ENCODE data around the gene SULT4A1. TPM values are rescaled to one million over a fixed set of nuclear protein-coding genes. Genes with fewer than 3 reads are reported as not detected.

Gene SULT4A1
- total RNA-seq = 0.60 and 1.1 TPM in 2 replicates
- 1.7 and 2.8 TPM in 2 replicates for polyA plus RNA-seq

- peaks cover 36% of the 10 kb centered on the region for H3K27me3 ChIP-seq
- no peaks in the 10 kb centered on the region for H3K9me2 ChIP-seq (replicated peaks; ENCODE audit: insufficient read depth)
- H3K36me3 ChIP-seq (replicated peaks; ENCODE audit: insufficient read depth, low read depth) = no peaks in the 10 kb centered on the region
- no peaks in the 10 kb centered on the region for H3K9me3 ChIP-seq (ENCODE audit: low read depth)
- H3K4me2 ChIP-seq = peak within 1 kb of the TSS; percentile 86
- WGBS (ENCODE audit: low lambda C conversion rate, missing lambda C conversion rate) = 5% methylated on average over 56 of the region's 121 CpGs
- DNase-seq (ENCODE audit: low spot score) = peak; percentile 76
- no peaks in the 10 kb centered on the region for H4K20me1 ChIP-seq (ENCODE audit: insufficient read depth, poor library complexity, severe bottlenecking)
- peaks cover 3% of the 10 kb centered on the region for H3K4me1 ChIP-seq (ENCODE audit: insufficient read depth)
- H3K27ac ChIP-seq = no peak within 1 kb of the TSS
- no peaks in the 10 kb centered on the region for H3K79me2 ChIP-seq
- H3K4me3 ChIP-seq = peak within 1 kb of the TSS; percentile 20
- no peak for TF ChIP-seq CTCF (IDR thresholded peaks at IDR 0.05; ENCODE audit: poor library complexity)
- no peak for TF ChIP-seq EZH2phosphoT487 (IDR thresholded peaks at IDR 0.05; ENCODE audit: low read depth, severe bottlenecking, unreplicated experiment)
- TF ChIP-seq EZH2 (IDR thresholded peaks at IDR 0.05; ENCODE audit: borderline replicate concordance) = no peak
- H2AFZ ChIP-seq = peak within 1 kb of the TSS; percentile 60
Measured at GRCh38 chr22:43862074-43862881, at the start of gene SULT4A1. SULT4A1 (minus strand) TSS chr22:43862513; CDS start chr22:43862382, 131 bp downstream.

- no peak for DNase-seq (ENCODE audit: low spot score)
- no peak overlapping the region for H2AFZ ChIP-seq
- no peaks in the 10 kb centered on the region for H3K9me3 ChIP-seq (ENCODE audit: low read depth)
- H3K9me2 ChIP-seq (replicated peaks; ENCODE audit: insufficient read depth) = no peaks in the 10 kb centered on the region
- H3K4me3 ChIP-seq = no peak overlapping the region
- WGBS (ENCODE audit: low lambda C conversion rate, missing lambda C conversion rate) = 13% methylated on average over 4 of the region's 4 CpGs
- H3K36me3 ChIP-seq (replicated peaks; ENCODE audit: insufficient read depth, low read depth) = no peaks in the 10 kb centered on the region
- no peaks in the 10 kb centered on the region for H3K79me2 ChIP-seq
- no peak overlapping the region for H3K4me2 ChIP-seq
- H3K27me3 ChIP-seq = peaks cover 3% of the 10 kb centered on the region
- H4K20me1 ChIP-seq (ENCODE audit: insufficient read depth, poor library complexity, severe bottlenecking) = no peaks in the 10 kb centered on the region
- H3K4me1 ChIP-seq (ENCODE audit: insufficient read depth) = no peaks in the 10 kb centered on the region
- no peak overlapping the region for H3K27ac ChIP-seq
- TF ChIP-seq CTCF (IDR thresholded peaks at IDR 0.05; ENCODE audit: poor library complexity) (no peak), EZH2 (IDR thresholded peaks at IDR 0.05; ENCODE audit: borderline replicate concordance) (no peak), EZH2phosphoT487 (IDR thresholded peaks at IDR 0.05; ENCODE audit: low read depth, severe bottlenecking, unreplicated experiment) (no peak)
Measured at GRCh38 chr22:43911351-43911750, 49.0 kb upstream of the SULT4A1 start.

- no peak overlapping the region for H3K27ac ChIP-seq
- H3K79me2 ChIP-seq = no peaks in the 10 kb centered on the region
- no peak overlapping the region for H2AFZ ChIP-seq
- TF ChIP-seq EZH2phosphoT487 (IDR thresholded peaks at IDR 0.05; ENCODE audit: low read depth, severe bottlenecking, unreplicated experiment) (no peak), CTCF (IDR thresholded peaks at IDR 0.05; ENCODE audit: poor library complexity) (no peak), EZH2 (IDR thresholded peaks at IDR 0.05; ENCODE audit: borderline replicate concordance) (no peak)
- H3K27me3 ChIP-seq = peaks cover 3% of the 10 kb centered on the region
- no peak for DNase-seq (ENCODE audit: low spot score)
- no peaks in the 10 kb centered on the region for H3K9me2 ChIP-seq (replicated peaks; ENCODE audit: insufficient read depth)
- no peaks in the 10 kb centered on the region for H3K4me1 ChIP-seq (ENCODE audit: insufficient read depth)
- H3K4me3 ChIP-seq = no peak overlapping the region
- no peak overlapping the region for H3K4me2 ChIP-seq
- H3K36me3 ChIP-seq (replicated peaks; ENCODE audit: insufficient read depth, low read depth) = no peaks in the 10 kb centered on the region
- 63% methylated on average over 6 of the region's 6 CpGs for WGBS (ENCODE audit: low lambda C conversion rate, missing lambda C conversion rate)
- no peaks in the 10 kb centered on the region for H3K9me3 ChIP-seq (ENCODE audit: low read depth)
- no peaks in the 10 kb centered on the region for H4K20me1 ChIP-seq (ENCODE audit: insufficient read depth, poor library complexity, severe bottlenecking)
Measured at GRCh38 chr22:43910178-43910695, 47.9 kb upstream of the SULT4A1 start.

Data from hepatocyte (in vitro differentiated cells).